ENCODE results near the gene CEP112. TPM values are rescaled to one million over a fixed set of nuclear protein-coding genes. Genes with fewer than 3 reads are reported as not detected.

The CEP112 gene
- total and polyA plus RNA-seq, 3 donors from 2014 or later = 50.2 to 107 (median 78.8) TPM

DNA sequence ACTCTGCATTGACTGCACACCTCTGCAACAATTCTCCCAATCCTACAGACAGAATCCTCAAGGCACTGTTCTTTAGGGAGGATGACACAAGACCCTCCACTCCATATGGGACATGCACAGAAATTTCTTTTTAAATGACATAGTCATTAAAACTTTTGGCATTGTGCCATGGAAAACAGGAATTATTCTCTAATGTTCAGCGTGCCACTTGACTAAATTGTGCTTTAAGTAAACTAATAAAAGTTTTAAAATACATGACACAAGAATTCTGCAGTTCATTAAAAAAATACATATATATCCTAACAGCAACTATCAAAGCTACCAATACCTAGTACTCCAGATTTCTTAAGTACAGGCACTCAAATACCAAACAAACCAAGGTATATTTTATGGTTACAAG, 16.0 kb downstream of the CEP112 start:
- H3K9me3 ChIP-seq = no peaks in the 10 kb centered on the region
- intact Hi-C loops (cut with DNase I; ENCODE audit: low total_unique reads) = no loop called here
- no peaks in the 10 kb centered on the region for H3K4me1 ChIP-seq
- TF ChIP-seq, protein P1, sequence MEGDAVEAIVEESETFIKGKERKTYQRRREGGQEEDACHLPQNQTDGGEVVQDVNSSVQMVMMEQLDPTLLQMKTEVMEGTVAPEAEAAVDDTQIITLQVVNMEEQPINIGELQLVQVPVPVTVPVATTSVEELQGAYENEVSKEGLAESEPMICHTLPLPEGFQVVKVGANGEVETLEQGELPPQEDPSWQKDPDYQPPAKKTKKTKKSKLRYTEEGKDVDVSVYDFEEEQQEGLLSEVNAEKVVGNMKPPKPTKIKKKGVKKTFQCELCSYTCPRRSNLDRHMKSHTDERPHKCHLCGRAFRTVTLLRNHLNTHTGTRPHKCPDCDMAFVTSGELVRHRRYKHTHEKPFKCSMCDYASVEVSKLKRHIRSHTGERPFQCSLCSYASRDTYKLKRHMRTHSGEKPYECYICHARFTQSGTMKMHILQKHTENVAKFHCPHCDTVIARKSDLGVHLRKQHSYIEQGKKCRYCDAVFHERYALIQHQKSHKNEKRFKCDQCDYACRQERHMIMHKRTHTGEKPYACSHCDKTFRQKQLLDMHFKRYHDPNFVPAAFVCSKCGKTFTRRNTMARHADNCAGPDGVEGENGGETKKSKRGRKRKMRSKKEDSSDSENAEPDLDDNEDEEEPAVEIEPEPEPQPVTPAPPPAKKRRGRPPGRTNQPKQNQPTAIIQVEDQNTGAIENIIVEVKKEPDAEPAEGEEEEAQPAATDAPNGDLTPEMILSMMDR (IDR thresholded peaks at IDR 0.05) = no peak
- TF ChIP-seq POLR2A (IDR thresholded peaks at IDR 0.05) = no peak
- H3K36me3 ChIP-seq (ENCODE audit: low read depth, missing control alignments) = no peaks in the 10 kb centered on the region
- H3K4me3 ChIP-seq = no peak overlapping the region
- 68 to 70% methylated on average over 1 of the region's 1 CpG for WGBS, 2 donors
- H3K27ac ChIP-seq = no peak overlapping the region
- H3K27me3 ChIP-seq = no peaks in the 10 kb centered on the region
- no peak for DNase-seq

DNA sequence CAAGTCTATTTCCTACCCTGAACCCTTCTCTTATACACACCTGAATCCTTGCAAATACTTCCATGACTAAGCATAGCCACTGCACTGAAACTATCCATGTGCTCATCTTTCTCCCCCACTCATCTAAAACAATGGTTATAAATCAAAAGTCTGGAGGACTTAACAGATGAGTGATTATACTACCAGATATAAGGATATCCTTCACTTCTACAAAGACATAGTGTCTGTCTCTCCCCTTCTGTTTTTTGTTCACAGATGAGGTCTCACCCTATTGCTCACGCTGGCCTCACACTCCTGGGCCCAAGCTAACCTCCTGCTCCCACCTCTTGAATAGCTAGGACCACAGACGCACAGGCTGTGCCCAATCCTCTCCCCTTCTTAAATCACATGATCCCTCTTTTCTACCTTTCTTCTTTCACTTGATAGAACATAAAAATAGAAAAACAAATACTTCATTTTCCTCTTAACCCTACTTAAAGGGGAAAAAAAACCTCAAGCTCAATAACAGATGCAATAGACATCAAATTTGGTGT, 19.2 kb downstream of the CEP112 start:
- Histone ChIP-seq H3K9me3 (no peaks in the 10 kb centered on the region), H3K4me1 (no peaks in the 10 kb centered on the region), H3K36me3 (ENCODE audit: low read depth, missing control alignments) (no peaks in the 10 kb centered on the region), H3K27me3 (no peaks in the 10 kb centered on the region), H3K4me3 (no peak overlapping the region), H3K27ac (no peak overlapping the region)
- intact Hi-C loops (cut with DNase I; ENCODE audit: low total_unique reads) = no loop called here
- TF ChIP-seq, protein P1 (IDR thresholded peaks at IDR 0.05) = no peak
- TF ChIP-seq POLR2A (IDR thresholded peaks at IDR 0.05) = no peak
- 43 to 61% methylated on average over 2 of the region's 2 CpGs for WGBS, 2 donors
- DNase-seq = no peak

DNA sequence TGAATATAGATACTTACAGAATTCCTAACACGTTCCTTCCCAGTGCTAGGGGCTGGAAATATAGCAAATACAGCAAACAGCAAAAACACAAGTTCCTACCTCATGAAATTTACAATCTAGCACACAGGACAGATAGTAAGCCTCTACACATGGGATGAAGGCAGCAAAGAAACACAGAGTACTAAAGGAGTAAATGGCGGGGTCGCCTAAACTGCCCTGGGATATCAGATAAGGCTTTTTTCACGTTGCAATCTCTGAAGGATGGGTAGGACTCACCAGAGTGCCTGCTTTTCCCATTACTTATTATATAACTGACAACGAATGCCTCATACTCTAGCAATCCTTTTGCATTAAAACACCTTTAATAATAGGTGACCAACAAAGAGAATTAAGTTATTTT, 19.8 kb downstream of the CEP112 start:
- intact Hi-C loops (cut with DNase I; ENCODE audit: low total_unique reads) = no loop called here
- Histone ChIP-seq H3K9me3 (no peaks in the 10 kb centered on the region), H3K36me3 (ENCODE audit: low read depth, missing control alignments) (no peaks in the 10 kb centered on the region), H3K4me3 (no peak overlapping the region), H3K27ac (no peak overlapping the region), H3K27me3 (no peaks in the 10 kb centered on the region), H3K4me1 (no peaks in the 10 kb centered on the region)
- WGBS, 2 donors = 71 to 80% methylated on average over 5 of the region's 5 CpGs
- no peak for DNase-seq
- TF ChIP-seq, protein P1 (IDR thresholded peaks at IDR 0.05) = no peak
- no peak for TF ChIP-seq POLR2A (IDR thresholded peaks at IDR 0.05)

DNA sequence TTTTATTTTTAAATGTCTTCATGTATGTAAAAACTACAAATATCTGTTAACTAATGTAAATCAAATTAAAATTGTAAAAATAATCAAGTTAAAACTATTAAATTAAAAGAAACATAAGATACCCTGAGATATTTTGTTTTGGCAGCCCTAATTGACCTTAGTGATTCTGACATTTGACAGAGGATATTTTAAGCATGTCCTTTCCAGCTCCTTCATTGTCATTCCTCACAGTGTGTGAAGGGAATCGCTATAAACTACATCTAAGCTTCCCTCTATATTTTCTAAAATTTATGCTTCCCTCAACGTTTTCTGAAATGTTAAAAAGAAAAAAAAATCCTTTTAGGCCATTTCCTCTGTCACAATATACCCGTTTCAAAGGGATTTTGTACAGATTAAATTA, 20.2 kb downstream of the CEP112 start:
- intact Hi-C loops (cut with DNase I; ENCODE audit: low total_unique reads) = no loop called here
- TF ChIP-seq, protein P1 (IDR thresholded peaks at IDR 0.05) = no peak
- TF ChIP-seq POLR2A (IDR thresholded peaks at IDR 0.05) = no peak

DNA sequence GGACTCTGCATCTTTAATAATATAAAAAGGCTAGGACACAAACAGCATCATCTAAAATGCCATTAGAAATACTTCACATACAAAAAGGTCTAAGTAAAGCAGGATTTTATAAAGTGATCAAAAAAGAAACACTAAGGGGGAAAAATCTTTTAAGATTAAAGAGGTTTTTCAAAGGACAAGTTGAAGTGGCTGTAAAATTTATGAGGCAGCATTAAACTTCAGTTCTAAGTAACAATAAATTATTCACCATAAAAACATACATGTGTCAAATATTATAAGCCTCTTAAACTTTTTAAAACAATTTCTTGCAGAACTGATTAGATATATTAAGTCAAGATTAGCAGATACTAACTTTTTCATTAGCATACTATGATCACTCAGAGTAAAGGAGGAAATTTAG, 20.8 kb downstream of the CEP112 start:
- H3K36me3 ChIP-seq (ENCODE audit: low read depth, missing control alignments) = no peaks in the 10 kb centered on the region
- no peaks in the 10 kb centered on the region for H3K4me1 ChIP-seq
- intact Hi-C loops (cut with DNase I; ENCODE audit: low total_unique reads) = no loop called here

More for the DNA sequence above, 20.2 kb downstream of the CEP112 start:
- Histone ChIP-seq H3K4me3 (no peak overlapping the region), H3K36me3 (ENCODE audit: low read depth, missing control alignments) (no peaks in the 10 kb centered on the region), H3K4me1 (no peaks in the 10 kb centered on the region), H3K9me3 (no peaks in the 10 kb centered on the region), H3K27ac (no peak overlapping the region), H3K27me3 (no peaks in the 10 kb centered on the region)
- WGBS, 2 donors = 71 to 73% methylated on average over 3 of the region's 3 CpGs
- DNase-seq = no peak

More for the DNA sequence above, 20.8 kb downstream of the CEP112 start:
- TF ChIP-seq, protein P1 (IDR thresholded peaks at IDR 0.05) = no peak
- TF ChIP-seq POLR2A (IDR thresholded peaks at IDR 0.05) = no peak
- DNase-seq = no peak
- Histone ChIP-seq H3K9me3 (no peaks in the 10 kb centered on the region), H3K27me3 (no peaks in the 10 kb centered on the region), H3K4me3 (no peak overlapping the region), H3K27ac (no peak overlapping the region)

Data from testis (tissue), 3 donors.